Colon (tissue), 2 donors: Measurements from ENCODE around the gene CAPN12.

Source experiments
- FAIRE-seq: peaks from 2 replicates; lab custom pipeline; 2012; peaks lifted over from hg19 to GRCh38; lab: Jason Lieb, UNC
- donor health status: control.
- donor health status: control.

Gene CAPN12

GRCh38 chr19:38723990-38724854, 20.1 kb downstream of the CAPN12 start:
- FAIRE-seq = no peak

GRCh38 chr19:38723606-38723965, 20.7 kb downstream of the CAPN12 start:
- FAIRE-seq = no peak

- no peak for FAIRE-seq
Measured at GRCh38 chr19:38722947-38723605, 21.2 kb downstream of the CAPN12 start.

- no peak for FAIRE-seq
Measured at GRCh38 chr19:38721979-38722773, 22.1 kb downstream of the CAPN12 start.

GRCh38 chr19:38721496-38721895, 22.8 kb downstream of the CAPN12 start:
- FAIRE-seq = no peak

- FAIRE-seq = no peak
Measured at GRCh38 chr19:38720559-38721236, 23.6 kb downstream of the CAPN12 start.

- FAIRE-seq = no peak
Measured at GRCh38 chr19:38719761-38720558, 24.3 kb downstream of the CAPN12 start.

- FAIRE-seq = no peak
Measured at GRCh38 chr19:38718747-38719543, 25.3 kb downstream of the CAPN12 start.

- no peak for FAIRE-seq
Measured at GRCh38 chr19:38717855-38718254, 26.4 kb downstream of the CAPN12 start.

GRCh38 chr19:38717051-38717450, 27.2 kb downstream of the CAPN12 start:
- no peak for FAIRE-seq

- no peak for FAIRE-seq
Measured at GRCh38 chr19:38715555-38715954, 28.7 kb downstream of the CAPN12 start.

GRCh38 chr19:38714354-38714778, 29.9 kb downstream of the CAPN12 start:
- FAIRE-seq = no peak

GRCh38 chr19:38713865-38714264, 30.4 kb downstream of the CAPN12 start:
- FAIRE-seq = no peak

GRCh38 chr19:38713227-38713649, 31.0 kb downstream of the CAPN12 start:
- FAIRE-seq = no peak

GRCh38 chr19:38712161-38712748, 32.0 kb downstream of the CAPN12 start:
- FAIRE-seq = no peak

GRCh38 chr19:38711726-38712153, 32.5 kb downstream of the CAPN12 start:
- no peak for FAIRE-seq

GRCh38 chr19:38710928-38711725, 33.1 kb downstream of the CAPN12 start:
- no peak for FAIRE-seq

- no peak for FAIRE-seq
Measured at GRCh38 chr19:38710416-38710702, 33.9 kb downstream of the CAPN12 start.

- FAIRE-seq = no peak
Measured at GRCh38 chr19:38709671-38710415, 34.4 kb downstream of the CAPN12 start.
